ENCODE data around the gene CTNNBL1.

The CTNNBL1 gene

DNA sequence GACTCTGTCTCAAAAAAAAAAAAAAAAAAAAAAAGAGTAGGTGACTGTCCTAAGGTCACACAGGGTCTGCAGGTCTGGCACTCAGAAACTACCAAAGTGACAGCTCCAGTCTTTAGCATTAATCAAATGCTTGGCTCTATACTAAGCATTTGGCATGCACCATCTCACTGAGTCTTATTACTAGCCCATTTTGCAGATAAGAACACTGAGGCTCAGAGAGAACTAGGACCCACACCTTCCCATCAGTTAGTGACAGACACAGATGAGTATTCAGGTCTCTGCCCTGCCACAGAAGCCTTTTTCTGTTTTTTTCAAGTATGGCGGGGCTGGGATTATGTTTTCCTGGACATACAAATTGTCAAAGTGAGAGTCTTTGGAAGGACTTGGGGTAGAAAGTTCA, 186.0 kb downstream of the CTNNBL1 start:
- no peak for DNase-seq (ENCODE audit: low read depth)

DNA sequence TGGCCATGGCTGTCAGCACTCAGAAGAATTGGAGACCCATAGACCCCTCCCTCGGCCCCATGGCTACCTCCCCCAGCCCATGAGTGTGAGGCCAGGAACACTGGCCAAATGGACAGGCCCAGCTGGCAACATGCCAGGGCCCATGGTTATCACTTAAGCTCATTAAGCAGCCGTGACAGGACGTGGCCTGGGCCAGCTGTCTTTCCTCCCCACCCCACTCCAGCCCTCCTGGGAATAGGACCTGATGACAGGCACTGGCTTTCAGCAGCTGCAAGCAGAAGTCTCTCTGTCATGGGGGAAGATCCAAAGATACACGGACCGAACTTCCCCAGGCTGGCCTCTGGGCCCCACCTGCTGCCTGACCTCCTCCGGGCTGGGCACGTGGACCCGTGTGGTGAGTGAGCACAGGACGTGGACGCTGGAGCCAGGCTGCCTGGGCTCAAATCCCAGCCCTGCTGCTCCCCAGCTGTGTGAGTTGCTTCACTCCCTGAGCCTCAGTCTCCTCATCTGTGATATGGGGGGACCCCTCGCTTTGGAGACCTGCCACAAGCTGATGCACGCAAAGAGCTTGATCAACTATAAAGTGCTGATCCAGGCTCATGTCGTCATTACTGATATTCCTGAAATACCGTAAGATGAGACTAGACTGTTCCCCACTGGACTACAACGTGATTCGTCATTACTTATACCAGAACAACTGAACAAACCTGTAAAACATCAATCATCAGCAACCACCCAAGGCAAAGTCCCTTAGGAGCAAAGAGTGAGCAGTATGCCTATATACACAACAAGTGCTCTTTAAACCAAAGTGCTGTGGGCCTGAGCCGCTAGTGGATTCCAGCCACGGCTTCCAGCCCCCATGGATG, 187.1 kb downstream of the CTNNBL1 start:
- DNase-seq (ENCODE audit: low read depth) = no peak

DNA sequence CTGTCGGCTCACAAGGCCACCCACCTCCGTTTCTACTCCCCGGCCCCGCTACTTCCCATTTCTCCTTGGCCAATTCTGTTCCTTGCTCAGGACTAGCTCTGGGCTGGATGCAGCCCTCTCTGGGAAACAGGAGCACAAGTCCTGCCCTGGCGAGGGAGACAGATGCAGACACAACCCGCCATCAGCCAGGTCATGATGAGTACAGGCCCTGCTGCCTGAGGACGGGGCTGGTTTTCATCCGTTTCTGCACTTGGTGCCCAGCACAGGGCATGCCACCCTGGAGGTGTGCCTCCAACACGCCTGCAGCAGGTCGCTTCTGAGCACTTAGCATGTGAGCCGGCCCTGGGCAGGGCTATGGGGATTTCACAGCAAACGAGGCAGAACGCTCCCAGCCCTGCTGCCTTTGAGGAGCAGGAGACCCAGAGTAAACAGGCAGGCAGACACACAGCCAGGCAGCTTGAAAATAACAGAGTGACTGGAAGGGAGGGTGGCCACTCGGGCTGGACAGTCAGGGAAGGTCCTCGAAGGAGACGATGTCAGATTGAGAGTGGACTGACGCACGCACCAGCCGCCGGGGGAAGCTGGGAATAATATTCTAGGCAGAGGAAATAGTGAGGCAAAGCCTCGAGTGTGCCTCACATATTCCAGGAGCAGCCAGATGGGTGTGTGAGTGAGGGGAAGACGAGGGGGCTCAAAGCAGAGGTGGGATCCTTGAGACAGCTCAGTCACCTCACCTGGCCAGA, 187.9 kb downstream of the CTNNBL1 start:
- no peak for DNase-seq (ENCODE audit: low read depth)

DNA sequence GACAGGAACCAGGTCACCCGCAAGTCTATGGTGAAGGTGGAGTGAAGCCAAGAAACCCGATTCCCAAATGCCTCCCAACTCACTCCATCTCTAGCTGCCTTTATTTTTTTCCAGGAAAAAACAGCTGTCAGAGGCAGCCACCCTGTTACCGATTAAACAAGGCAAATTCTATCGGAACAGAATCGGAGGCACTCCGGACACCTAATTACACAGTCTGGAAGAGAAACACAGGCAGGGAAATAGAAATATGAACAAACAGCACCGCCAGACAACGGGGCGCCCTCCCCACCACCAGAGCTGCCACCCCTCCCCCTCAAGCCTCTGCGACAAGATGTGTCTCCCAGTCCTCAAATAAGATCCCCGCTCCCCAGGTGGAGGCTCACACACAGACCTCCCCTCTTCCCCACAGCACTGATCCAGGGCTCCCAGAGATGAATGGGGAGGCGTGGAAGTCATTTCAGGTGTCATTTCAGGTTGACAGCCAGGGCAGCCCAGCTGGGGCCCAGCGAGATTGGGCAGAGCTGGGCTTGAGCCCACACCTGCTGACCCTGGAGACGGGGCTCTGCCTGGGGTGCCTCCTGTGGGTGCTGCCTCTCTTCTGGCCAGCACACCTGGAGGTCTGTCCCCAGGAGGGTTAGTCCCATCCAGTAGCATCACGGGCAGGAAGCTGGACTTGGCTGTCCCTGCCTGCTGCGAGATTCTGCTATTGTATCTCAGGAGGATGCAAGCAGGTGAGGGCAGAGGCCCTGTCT, 189.3 kb downstream of the CTNNBL1 start:
- no peak for DNase-seq (ENCODE audit: low read depth)

DNA sequence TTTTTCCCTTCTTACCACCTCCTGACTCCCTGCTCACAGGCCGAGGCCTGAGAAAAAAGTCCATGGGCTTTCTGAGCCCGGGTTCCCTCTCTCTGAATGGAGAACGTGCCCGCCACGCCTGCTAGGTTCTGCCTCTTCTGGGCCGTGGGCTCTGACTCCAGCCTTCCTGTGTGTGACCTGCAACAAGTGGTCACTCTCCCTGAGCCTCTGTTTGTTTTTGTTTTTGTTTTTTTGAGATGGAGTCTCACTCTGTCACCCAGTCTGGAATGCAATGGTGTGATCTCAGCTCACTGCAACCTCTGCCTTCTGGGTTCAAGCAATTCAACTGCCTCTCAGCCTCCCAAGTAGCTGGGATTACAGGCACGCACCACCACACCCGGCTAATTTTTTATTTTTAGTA, 191.2 kb downstream of the CTNNBL1 start:
- no peak for DNase-seq (ENCODE audit: low read depth)

DNA sequence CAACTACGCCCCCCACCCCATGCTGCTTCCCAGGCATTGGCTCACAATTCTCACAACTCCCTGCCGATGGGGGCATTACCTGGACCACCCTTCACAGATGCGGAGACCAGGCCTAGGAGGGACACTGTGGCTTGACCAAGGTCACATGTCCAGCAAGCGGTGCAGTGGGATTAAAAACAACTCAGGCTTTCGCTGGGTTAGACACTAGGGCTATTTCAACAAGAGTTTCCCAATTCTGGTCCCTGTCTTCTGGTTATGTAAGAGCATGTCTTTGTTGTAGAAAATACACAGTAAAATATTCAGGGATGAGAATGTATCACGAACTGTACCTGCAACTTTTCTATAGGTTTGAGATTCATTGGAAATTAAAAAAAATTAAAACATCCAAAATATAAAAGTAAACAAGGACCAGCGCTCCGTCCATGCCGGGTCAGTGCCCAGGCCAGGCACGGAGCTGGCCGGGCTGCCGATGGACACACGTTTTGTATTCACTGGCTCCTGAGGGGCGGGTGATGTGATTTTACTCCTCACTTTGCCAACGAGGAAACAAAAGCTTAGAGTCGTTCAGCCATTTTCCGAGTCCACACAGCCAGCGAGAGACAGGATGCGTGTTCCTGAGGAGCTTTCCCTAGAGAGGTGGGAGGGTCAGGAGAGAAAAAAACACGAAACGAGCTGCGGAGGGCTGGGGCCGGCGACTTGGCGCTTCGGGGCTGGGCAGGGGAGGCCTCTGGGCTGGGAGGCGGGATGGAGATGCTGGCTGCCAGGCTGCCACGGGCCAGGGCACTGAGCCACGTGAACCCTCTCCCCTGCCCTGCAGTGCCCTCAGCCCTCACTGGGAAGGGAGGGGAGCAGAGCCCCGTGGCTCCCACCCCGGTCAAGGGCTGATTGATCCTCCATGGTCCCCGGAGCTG, 192.0 kb downstream of the CTNNBL1 start:
- no peak for DNase-seq (ENCODE audit: low read depth)

DNA sequence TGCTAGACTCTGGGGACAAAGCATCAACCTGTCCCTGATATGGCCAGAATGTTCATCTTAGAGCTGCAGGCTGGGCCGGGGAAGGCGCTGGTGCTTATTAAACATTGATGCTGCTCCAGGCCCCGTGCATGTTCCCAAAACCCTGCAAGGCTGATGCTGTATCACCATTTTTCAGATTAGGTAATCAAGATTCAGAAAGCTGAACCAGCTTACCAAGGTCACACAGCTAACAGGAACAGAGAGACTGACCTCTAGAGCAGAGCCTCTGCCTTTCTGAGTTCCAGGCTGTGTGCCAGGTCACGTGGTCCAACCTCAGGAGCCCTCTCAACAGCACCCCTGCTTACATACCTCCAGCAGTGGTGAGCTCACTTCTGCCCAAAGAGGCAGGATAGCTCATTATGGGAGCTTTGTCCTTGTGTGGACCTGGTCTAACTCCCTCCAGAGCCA, 193.0 kb downstream of the CTNNBL1 start:
- DNase-seq (ENCODE audit: low read depth) = no peak

DNA sequence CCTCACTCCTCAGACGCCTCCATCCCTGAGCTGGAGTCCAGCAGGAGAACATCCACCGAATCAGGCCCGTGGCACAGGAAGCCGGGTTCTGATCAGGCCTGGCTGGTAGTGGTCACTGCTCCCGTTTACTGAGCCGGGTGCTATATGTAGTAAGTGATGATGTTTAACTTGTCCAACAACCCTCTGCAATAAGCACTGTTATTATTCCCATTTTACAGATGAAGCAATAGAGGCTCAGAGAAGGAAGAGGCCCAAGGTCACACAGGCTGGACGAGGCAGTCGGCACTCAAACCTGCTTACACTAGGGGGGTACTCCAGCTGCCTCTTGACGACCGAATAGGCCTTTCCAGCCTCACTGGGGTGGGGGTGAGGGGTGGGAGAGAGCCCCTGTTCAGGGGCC, 194.8 kb downstream of the CTNNBL1 start:
- DNase-seq (ENCODE audit: low read depth) = no peak

DNA sequence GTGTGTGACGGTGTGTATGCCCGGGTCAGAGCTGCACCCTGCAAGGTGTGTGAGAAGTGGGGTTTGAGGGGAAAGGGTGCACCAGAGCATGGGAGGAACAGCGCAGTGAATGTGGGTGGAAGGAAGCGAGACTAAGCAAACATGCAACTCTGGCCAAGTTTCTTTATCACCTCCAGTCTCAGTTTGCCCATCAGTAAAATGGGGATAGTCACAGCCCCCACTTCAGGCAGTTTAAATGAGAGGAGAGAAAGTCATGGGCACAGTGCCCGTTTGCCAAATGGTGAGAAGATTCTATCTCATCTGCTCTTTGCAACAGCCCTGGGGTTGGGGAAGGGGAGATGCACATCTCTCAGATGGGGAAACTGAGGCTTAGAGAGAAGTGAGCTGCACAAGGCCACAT, 196.3 kb downstream of the CTNNBL1 start:
- no peak for DNase-seq (ENCODE audit: low read depth)

DNA sequence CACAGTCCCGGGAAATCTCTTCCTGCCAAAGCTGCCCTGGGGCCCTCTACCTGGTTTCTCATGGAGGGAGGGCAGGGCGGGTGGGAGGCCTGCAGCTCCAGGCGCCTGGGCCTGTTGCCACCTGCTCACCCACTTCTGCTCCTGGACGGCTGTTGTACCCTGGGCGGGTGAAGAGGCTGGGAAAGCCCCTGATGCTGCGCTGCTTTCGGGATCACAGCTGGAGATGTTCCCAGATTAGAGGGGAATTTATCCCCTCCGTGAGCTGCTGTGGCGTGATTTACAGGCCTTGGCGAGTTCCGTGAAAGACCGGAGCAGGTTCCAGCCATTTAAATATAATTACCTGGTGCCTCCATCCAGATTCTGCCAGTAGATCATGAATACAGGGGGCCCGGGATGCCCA, 196.8 kb downstream of the CTNNBL1 start:
- no peak for DNase-seq (ENCODE audit: low read depth)

DNA sequence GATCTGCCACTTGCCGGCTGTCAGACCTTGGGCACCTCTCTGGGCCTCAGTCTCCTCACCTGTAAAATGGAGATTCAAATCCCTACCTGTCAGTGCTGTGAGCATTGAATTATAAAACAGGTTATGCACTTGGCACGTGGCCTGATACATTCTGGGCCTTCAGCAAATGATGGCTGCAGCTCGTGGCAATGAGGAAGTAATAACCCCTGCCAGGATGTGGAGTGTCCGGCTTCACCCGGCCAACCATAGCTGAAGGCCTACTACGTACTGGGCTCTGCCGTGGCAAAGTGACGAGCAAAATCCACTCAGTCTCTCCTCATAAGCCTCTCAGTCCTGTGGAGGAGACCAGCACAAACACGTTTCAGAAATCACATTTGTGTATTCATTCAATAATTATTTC, 198.2 kb downstream of the CTNNBL1 start:
- no peak for DNase-seq (ENCODE audit: low read depth)

DNA sequence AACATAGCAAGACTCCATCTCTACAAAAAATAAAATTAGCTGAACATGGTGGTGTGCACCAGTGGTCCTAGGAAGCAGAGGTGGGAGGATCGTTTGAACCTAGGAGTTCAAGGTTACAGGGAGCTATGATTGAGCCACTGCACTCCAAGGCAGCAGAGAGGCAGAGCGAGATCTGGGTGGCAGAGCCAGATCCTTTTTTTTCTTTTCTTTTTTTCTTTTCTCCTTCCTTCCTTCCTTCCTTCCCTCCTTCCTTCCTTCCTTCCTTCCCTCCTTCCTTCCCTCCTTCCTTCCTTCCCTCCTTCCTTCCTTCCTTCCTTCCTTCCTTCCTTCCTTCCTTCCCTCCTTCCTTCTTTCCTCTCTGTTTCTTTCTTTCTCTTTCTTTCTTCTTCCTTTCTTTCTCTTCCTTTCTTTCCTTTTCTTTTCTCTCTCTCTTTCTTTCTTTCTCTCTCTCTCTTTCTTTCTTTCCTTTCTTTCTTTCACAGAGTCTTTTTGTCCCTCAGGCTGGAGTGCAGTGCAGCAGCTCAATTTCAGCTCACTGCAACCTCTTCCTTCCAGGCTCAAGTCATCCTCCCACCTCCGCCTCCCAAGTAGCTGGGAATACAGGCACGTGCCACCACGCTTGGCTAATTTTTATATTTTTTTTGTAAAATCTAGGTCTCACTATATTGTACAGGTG, 199.9 kb downstream of the CTNNBL1 start:
- no peak for DNase-seq (ENCODE audit: low read depth)

DNA sequence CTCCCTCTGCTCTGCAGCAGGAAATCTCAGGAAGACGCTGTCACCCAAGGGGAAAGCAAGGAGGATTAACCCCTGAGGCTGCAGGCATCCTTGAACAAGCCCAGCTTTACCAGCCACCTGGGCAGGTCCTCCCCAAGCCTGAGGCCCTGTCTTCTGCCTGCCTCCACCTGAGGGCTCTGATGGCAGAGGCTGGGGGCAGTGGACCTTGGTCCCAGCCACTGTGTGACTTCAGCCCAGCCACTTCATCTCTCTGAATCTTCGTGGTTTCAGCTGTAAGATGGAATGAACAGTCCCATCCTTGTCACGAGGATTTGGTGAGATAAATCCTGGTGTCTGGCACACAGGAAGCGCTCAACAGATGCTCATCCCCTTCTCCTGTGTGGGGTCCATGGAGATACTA, 200.6 kb downstream of the CTNNBL1 start:
- DNase-seq (ENCODE audit: low read depth) = no peak

DNA sequence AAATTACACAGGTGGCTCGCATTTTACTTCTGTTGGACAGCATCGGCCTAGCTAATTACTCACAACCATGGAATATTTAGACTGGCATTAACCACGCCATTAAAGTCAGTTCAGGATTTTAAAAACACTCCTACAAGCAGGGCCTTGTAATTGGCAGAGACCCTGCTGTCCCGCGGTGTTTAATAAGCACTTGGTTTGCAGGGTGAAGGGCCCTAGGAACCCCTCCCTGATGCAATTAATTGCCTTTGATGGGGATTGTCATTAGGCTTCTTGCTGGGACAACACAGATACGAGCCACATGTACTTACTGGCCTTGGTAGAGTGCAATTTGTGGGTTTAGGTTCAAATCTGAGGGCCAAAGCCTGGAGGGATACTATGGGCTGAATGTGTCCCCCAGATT, 201.3 kb downstream of the CTNNBL1 start:
- DNase-seq (ENCODE audit: low read depth) = no peak

DNA sequence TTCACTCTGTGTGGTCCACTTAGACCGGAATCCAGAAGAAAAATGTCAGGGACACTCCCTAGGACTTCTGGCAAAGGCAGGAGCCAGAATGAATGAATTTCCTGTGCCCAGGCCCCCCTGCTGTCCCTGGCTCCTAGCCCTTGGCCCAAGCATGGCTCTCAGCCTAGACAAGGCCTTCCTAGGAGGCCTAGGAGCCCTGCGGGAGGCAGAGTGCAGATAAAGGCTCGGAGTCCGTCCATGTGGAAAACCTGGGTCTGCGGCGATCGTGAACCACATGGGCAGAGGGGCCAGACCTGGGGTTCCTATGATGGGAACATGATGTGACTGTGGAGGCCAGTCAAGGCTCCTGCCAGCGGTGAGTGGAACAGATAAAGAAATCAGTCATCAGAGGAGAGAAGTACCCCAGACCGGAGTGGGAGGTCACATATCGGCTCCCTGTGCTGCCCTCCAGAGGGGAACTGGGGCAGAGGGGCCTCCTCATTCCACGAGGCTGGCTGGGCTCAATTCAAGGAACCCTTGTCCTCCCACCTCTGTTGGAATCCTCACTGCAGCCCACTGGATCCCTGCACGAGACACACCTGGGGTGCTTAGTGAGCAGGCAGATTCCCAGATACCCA, 203.2 kb downstream of the CTNNBL1 start:
- DNase-seq (ENCODE audit: low read depth) = no peak

DNA sequence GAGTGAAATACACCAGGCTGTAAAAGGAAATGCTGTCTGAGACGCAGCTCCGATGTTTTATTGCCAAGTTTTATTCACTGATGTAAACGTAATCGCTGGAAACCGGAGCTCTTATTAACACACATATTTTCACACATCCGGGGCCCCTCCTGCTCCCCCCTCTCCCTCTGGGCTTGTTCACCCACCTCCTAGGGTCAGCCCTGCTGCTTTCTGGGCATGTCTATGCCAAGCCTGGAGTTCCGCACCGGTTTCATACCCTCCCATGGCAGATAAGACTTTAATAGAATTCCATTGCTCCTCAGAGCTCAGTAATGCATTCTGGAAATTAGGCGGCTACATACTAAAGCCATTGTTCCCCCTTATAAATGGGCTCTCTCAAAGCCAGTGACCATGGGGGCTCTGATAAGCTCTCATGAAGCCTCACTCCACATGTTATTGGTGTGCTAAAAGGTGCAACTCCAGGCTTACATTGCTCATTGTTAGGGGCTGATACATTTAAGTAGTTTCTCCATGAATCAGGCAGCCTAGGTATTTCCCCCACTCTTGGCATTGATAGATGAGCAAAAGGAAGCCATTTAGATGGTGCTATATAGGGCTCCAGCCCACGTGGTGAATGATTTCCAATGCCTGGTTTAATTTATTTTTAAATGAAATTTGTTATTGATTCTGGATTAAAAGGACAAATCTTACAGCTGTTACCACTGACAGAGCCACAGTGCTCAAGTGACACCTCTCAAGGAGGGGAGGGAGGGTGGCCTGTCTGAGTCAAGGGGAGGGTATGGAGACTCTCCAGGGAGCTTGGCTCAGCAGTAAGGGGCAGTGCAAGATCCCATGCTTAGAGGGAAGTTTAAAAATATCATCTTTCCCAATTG, 204.6 kb downstream of the CTNNBL1 start:
- DNase-seq (ENCODE audit: low read depth) = no peak

DNA sequence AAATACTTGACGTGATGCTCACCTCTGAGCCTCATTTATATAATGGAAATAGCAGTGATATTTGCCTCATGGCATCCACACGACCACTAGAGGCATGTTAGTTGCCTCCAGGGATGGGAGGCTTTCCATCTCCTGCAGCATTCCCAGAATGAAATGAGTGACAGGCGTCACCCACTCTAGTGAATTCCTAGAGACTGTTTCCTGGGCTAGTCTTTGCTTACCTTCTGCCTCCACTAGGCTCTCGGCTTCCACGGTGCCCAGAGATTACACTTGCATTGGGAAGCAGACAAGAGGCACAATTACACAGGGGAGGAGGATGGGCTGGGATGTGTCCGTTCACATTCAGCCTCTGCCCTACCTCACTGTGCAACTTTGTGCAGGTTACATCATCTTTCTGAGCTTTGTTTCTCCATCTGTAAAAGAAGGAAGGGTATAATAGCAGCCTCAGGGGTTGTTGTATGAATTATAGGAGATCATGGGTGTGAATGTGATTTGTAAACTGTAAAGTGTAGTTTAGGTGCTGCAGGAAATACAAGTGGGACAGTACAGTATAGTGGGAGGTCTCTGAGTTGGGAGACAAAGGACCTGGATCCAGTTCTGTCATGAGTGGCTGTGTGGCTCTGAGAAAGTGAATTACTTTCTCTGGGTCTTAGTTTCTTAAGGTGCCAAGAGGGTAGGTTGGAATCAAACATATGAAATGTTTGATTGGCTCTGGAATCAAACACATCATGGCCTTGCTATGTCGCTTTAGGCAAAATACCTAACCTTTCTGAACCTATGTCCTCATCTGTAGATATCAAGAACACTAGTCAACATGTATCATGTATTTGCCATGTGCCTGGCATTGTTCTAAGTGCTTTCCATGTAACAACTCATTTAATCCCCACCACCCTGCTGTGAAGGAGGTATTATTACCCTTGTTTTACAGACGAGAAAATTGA, 205.5 kb downstream of the CTNNBL1 start:
- no peak for DNase-seq (ENCODE audit: low read depth)

DNA sequence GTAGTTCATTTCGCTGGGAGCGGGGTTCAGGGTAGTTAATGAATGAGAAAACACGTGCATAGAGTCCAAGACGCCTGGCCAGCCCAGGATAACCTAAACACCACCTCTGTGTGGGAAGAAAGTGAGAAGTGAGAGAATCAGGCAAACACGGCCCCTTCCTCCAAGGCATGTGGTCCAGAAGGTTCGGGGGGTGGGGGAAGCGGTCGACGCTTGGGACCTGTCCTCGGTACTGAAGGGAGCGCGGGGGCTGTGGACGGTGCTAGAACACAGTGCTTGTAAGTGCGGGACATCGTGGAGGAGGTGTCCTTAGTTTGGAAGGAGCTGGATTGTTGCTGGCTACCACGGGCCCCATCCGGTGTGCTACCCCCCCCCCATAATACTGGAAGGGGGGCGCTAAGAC, 207.4 kb downstream of the CTNNBL1 start:
- no peak for DNase-seq (ENCODE audit: low read depth)
